ENCODE data around the gene MNT.

The MNT gene

GRCh38 chr17:2395258-2396181 lies 5.3 kb downstream of the MNT start:
- TF ChIP-seq SIN3A (IDR thresholded peaks at IDR 0.05; ENCODE audit: borderline replicate concordance, insufficient read depth, low read length) = 0 out of 2 replicates have a peak, but pooled peaks have one; percentile 24
- no peak for TF ChIP-seq POLR2AphosphoS5 (IDR thresholded peaks at IDR 0.05; ENCODE audit: low read depth, low read length)

- TF ChIP-seq REST (IDR thresholded peaks at IDR 0.05; ENCODE audit: insufficient read depth in 1 of 2, low read depth in 2 of 2, low read length in 2 of 2) = no peak
- no peak for TF ChIP-seq FOXP2 (optimal IDR thresholded peaks at IDR 0.05; ENCODE audit: borderline replicate concordance, extremely low read depth, extremely low read length, insufficient read depth)
- no peak for TF ChIP-seq SIN3A (IDR thresholded peaks at IDR 0.05; ENCODE audit: borderline replicate concordance, insufficient read depth, low read length)
- TF ChIP-seq POLR2AphosphoS5 (IDR thresholded peaks at IDR 0.05; ENCODE audit: low read depth, low read length) = no peak
- no peak for TF ChIP-seq TAF1 (IDR thresholded peaks at IDR 0.05; ENCODE audit: borderline replicate concordance, insufficient read depth, low read length)
Measured at GRCh38 chr17:2394775-2395201, 6.1 kb downstream of the MNT start.

- no peak for TF ChIP-seq TAF1 (IDR thresholded peaks at IDR 0.05; ENCODE audit: borderline replicate concordance, insufficient read depth, low read length)
- TF ChIP-seq REST (IDR thresholded peaks at IDR 0.05; ENCODE audit: insufficient read depth in 1 of 2, low read depth in 2 of 2, low read length in 2 of 2) = no peak
- 0 out of 2 replicates have a peak, but pooled peaks have one; percentile 25 for TF ChIP-seq SIN3A (IDR thresholded peaks at IDR 0.05; ENCODE audit: borderline replicate concordance, insufficient read depth, low read length)
- no peak for TF ChIP-seq FOXP2 (optimal IDR thresholded peaks at IDR 0.05; ENCODE audit: borderline replicate concordance, extremely low read depth, extremely low read length, insufficient read depth)
Measured at GRCh38 chr17:2393954-2394749, 6.7 kb downstream of the MNT start.

- no peak for TF ChIP-seq POLR2AphosphoS5 (IDR thresholded peaks at IDR 0.05; ENCODE audit: low read depth, low read length)
- TF ChIP-seq FOXP2 (optimal IDR thresholded peaks at IDR 0.05; ENCODE audit: borderline replicate concordance, extremely low read depth, extremely low read length, insufficient read depth) = no peak
- peak in 1 of 2 experiments; percentile 33; a peak in 1 of 4 replicates for TF ChIP-seq REST (IDR thresholded peaks at IDR 0.05; ENCODE audit: insufficient read depth in 1 of 2, low read depth in 2 of 2, low read length in 2 of 2)
- TF ChIP-seq SIN3A (IDR thresholded peaks at IDR 0.05; ENCODE audit: borderline replicate concordance, insufficient read depth, low read length) = peak; percentile 90; the same call in 1 of the 2 replicates
- no peak for TF ChIP-seq TAF1 (IDR thresholded peaks at IDR 0.05; ENCODE audit: borderline replicate concordance, insufficient read depth, low read length)
Measured at GRCh38 chr17:2393174-2393953, 7.5 kb downstream of the MNT start.

Measured in PFSK-1 (cell line).